AG10803 (cell line): ENCODE data around the gene LRWD1.

Experiments
- DNase-seq: peaks from one replicate; pipeline ENCODE4 v3.0.0; 2010; ENCODE audit warnings: low read depth
- H3K4me3 ChIP-seq: 2 replicates; pipeline ENCODE4 v1.5.1; 2011; ENCODE audit warnings: mild to moderate bottlenecking, low read length, control low read depth
- CTCF ChIP-seq: conservative IDR thresholded peaks from 2 replicates; pipeline ENCODE4 v1.5.1; 2011; ENCODE audit warnings: mild to moderate bottlenecking, low read length, control low read depth, inconsistent platforms

The LRWD1 gene

GRCh38 chr7:102459221-102459844, 5.5 kb upstream of the LRWD1 start:
- H3K4me3 ChIP-seq = no peak overlapping the region
- no peak for DNase-seq
- TF ChIP-seq CTCF = no peak

GRCh38 chr7:102460467-102460866, 4.3 kb upstream of the LRWD1 start:
- no peak overlapping the region for H3K4me3 ChIP-seq
- TF ChIP-seq CTCF = no peak
- DNase-seq = no peak

- peak; percentile 23 for DNase-seq
- no peak for TF ChIP-seq CTCF
- peak overlapping the region; percentile 99 for H3K4me3 ChIP-seq
Observed at GRCh38 chr7:102463841-102464576, 775 bp upstream of the LRWD1 start.

GRCh38 chr7:102466097-102466496, 1.3 kb downstream of the LRWD1 start:
- peak overlapping the region; percentile 99 for H3K4me3 ChIP-seq
- no peak for TF ChIP-seq CTCF

GRCh38 chr7:102467581-102468477, 3.0 kb downstream of the LRWD1 start:
- no peak overlapping the region for H3K4me3 ChIP-seq
- DNase-seq = no peak
- TF ChIP-seq CTCF = no peak

More at GRCh38 chr7:102466097-102466496, 1.3 kb downstream of the LRWD1 start:
- DNase-seq = no peak

- no peak for TF ChIP-seq CTCF
- no peak for DNase-seq
Observed at GRCh38 chr7:102468478-102469350, 3.9 kb downstream of the LRWD1 start.

More at GRCh38 chr7:102468478-102469350, 3.9 kb downstream of the LRWD1 start:
- H3K4me3 ChIP-seq = no peak overlapping the region
